Thyroid gland (tissue), 4 donors: ENCODE measurements around the gene VANGL1. TPM values are rescaled to one million over a fixed set of nuclear protein-coding genes. Genes with fewer than 3 reads are reported as not detected.

Experiments used
- DNase-seq, 2 donors: peaks; one replicate each; pipeline ENCODE4 v3.0.0-alpha.2; 2019
- H3K27ac ChIP-seq, 3 donors: fragments of 200-600 bp; sonication (generic); 1 replicate in 2 of 3; 2 replicates in 1 of 3; pipeline ENCODE4 v1.5.1; 2016 to 2019; ENCODE audit warnings: mild to moderate bottlenecking in 1 of 3, moderate library complexity in 1 of 3
- H3K27me3 ChIP-seq: fragments of 200-600 bp; sonication (generic); one replicate; pipeline ENCODE4 v1.5.1; 2019
- H3K36me3 ChIP-seq, 2 donors: fragments of 200-600 bp; sonication (generic); one replicate each; pipeline ENCODE4 v1.5.1; 2016 to 2019
- H3K4me1 ChIP-seq, 2 donors: fragments of 200-600 bp; sonication (generic); one replicate each; pipeline ENCODE4 v1.5.1; 2017 to 2019
- H3K4me3 ChIP-seq, 3 donors: fragments of 200-600 bp; sonication (generic); replicated peaks in 1 of 3; 1 replicate in 2 of 3; 2 replicates in 1 of 3; pipeline ENCODE4 v1.5.1; 2016; ENCODE audit warnings: mild to moderate bottlenecking in 1 of 3
- H3K9me3 ChIP-seq: fragments of 200-600 bp; sonication (generic); one replicate; pipeline ENCODE4 v1.5.1; 2017
- POLR2A ChIP-seq, 2 donors: fragments of 450-650 bp; IDR thresholded peaks; one replicate each; pipeline ENCODE4 v1.6.1; 2017; ENCODE audit warnings: antibody characterized with exemption in 2 of 2, mild to moderate bottlenecking in 2 of 2, moderate library complexity in 1 of 2
- WGBS, 2 donors: methylation state at CpG; one replicate each; pipeline ENCODE4 v1.1.5; 2017; 5-methylcytosine and 5-hydroxymethylcytosine counted together
- intact Hi-C: fragments of 100-400 bp; cut with DNase I; formaldehyde crosslinking; loops from one replicate; pipeline ENCODE4 v1.15.1; 2023
- total RNA-seq, 4 donors: library from RNA; depleted of rRNA; stranded (reverse); fragments of >200 nt; gene quantifications; one replicate each; pipeline ENCODE4 v1.2.3, GENCODE V29; 2016
- TF ChIP-seq, protein P1 (sequence below), 6 experiments: fragments of 200-600 bp in 3 of 6; fragments of 450-650 bp in 3 of 6; sonication (generic) in 3 of 6; IDR thresholded peaks; one replicate each; pipeline ENCODE4 v1.5.1; 2016 to 2019; ENCODE audit warnings: antibody characterized with exemption in 6 of 6, mild to moderate bottlenecking in 2 of 6, inconsistent platforms in 1 of 6, moderate library complexity in 1 of 6

Gene VANGL1
- total RNA-seq, 4 donors from 2014 or later, result 10.9 to 22.8 (median 14.8) TPM

DNA sequence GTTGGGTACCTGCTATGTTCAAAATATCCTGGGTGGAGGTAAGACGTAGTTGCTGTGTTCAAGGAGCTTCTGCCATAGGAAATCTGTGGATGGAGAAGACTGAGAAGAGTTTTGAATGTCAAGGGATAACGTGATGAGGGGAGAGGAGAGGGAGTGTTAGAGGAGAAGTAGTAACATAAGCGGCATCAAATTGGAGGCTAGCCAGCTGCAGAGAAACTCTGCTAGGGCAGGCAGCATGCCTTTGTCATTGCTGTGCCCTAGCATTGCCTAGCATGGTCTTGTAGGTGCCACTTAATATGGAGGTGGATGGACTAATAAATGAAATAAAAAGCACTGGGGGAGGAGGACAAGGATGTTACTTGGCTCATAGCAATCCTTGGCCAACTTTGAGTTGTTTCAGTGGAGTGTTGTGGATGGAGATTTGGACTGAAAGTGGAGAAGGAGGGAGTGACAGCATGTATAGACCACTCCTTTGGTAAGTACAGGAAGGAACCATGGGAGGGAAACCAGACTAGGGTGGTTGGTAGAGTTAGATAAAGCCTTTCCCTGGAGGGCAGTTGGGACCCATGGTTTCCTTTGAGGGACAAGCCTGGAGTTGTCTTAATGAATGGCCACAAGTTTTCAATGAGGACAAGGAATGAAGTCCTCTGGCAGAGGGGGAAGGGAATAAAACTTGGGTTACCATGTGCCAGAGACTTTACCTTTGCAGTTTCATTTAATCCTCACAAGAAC is 6.3 kb downstream of the VANGL1 start:
- no peak for DNase-seq
- 48 to 80% methylated on average over 3 of the region's 3 CpGs for WGBS, 2 donors
- intact Hi-C loops, result no loop called here
- no peaks in the 10 kb centered on the region for H3K9me3 ChIP-seq
- peaks cover 19 to 28% of the 10 kb centered on the region in 2 donors for H3K4me1 ChIP-seq
- no peaks in the 10 kb centered on the region for H3K27me3 ChIP-seq
- no peak overlapping the region for H3K4me3 ChIP-seq
- no peak overlapping the region for H3K27ac ChIP-seq
- TF ChIP-seq, protein P1, sequence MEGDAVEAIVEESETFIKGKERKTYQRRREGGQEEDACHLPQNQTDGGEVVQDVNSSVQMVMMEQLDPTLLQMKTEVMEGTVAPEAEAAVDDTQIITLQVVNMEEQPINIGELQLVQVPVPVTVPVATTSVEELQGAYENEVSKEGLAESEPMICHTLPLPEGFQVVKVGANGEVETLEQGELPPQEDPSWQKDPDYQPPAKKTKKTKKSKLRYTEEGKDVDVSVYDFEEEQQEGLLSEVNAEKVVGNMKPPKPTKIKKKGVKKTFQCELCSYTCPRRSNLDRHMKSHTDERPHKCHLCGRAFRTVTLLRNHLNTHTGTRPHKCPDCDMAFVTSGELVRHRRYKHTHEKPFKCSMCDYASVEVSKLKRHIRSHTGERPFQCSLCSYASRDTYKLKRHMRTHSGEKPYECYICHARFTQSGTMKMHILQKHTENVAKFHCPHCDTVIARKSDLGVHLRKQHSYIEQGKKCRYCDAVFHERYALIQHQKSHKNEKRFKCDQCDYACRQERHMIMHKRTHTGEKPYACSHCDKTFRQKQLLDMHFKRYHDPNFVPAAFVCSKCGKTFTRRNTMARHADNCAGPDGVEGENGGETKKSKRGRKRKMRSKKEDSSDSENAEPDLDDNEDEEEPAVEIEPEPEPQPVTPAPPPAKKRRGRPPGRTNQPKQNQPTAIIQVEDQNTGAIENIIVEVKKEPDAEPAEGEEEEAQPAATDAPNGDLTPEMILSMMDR (IDR thresholded peaks at IDR 0.05), result no peak
- TF ChIP-seq POLR2A (IDR thresholded peaks at IDR 0.05), result no peak
- H3K36me3 ChIP-seq, result no peaks in the 10 kb centered on the region

DNA sequence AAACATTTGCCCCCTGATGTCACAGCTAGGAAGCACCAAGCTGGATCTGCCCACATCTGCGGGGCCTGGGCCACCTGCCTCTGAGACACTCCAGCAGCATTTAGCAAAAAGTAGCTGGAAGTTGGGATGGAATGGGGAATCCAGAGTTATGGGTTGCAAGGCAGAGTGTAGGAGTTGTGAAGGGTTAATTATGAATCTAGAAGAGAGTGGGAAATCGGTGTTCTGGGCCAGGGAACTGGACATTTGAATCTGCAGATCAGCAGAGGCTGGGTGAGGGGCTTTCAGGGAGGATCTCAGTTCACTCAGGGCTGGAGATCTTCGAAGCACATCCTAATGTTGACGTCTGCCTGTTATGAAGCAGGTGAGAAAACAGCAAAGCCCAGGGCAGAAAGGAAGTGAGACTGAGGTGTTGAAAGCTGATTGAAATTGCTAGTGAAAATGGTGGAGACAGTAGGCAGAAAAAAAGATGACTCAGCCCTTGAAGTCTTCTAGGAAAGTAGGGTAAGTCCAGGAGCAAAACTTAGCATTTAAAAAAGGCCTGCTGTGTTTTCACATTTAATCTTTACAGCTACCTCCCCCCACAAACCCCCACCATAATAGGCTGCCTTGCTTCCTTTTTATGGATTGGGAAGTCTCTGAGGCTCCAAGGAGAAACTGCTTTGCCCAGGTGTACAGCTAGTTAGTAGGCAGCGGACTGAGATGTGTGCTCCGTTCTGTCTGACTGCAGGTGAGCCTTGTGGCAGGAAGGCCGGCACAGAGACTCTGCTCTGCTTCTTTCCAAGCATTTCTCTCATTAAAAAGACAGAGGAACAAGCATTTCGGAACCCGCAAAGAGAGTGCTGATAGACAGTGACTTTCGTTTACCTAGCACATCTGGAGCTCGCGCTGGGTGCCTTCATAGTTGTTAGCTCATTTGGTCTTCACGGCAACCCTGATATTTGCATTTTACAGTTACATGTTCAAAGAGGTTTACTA is 7.2 kb downstream of the VANGL1 start:
- Histone ChIP-seq H3K36me3 (no peaks in the 10 kb centered on the region), H3K9me3 (no peaks in the 10 kb centered on the region), H3K27me3 (no peaks in the 10 kb centered on the region), H3K4me1 (peaks cover 14 to 20% of the 10 kb centered on the region in 2 donors), H3K4me3 (no peak overlapping the region), H3K27ac (no peak overlapping the region)
- 80 to 86% methylated on average over 13 of the region's 13 CpGs for WGBS, 2 donors
- intact Hi-C loops, result no loop called here
- no peak for DNase-seq
- no peak for TF ChIP-seq POLR2A (IDR thresholded peaks at IDR 0.05)
- TF ChIP-seq, protein P1 (IDR thresholded peaks at IDR 0.05), result no peak

DNA sequence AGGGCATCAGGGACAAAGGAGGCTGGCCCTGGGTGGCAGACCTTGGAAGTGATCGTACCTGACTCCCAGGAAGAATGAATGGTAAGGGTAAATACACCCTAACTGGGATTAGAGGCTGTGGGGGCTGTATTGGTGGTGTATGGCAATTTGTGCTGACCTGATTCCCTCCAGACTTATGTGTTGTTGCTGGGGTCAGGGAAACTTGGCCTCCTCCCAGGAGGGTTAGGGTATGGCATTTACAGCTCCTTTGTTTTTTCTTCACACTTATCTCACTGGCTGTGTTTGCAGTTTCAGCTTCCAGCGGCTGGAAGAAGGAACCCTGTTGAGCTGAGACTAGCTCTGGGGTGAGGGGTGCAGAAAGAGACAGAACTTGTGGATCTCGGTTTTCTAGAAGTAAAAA is 8.2 kb downstream of the VANGL1 start:
- TF ChIP-seq, protein P1 (IDR thresholded peaks at IDR 0.05), result no peak
- TF ChIP-seq POLR2A (IDR thresholded peaks at IDR 0.05), result no peak
- Histone ChIP-seq H3K9me3 (no peaks in the 10 kb centered on the region), H3K27me3 (no peaks in the 10 kb centered on the region), H3K27ac (no peak overlapping the region), H3K36me3 (no peaks in the 10 kb centered on the region), H3K4me1 (peaks cover 12 to 17% of the 10 kb centered on the region in 2 donors), H3K4me3 (no peak overlapping the region)
- no peak for DNase-seq
- intact Hi-C loops, result no loop called here
- 41 to 56% methylated on average over 3 of the region's 3 CpGs for WGBS, 2 donors

DNA sequence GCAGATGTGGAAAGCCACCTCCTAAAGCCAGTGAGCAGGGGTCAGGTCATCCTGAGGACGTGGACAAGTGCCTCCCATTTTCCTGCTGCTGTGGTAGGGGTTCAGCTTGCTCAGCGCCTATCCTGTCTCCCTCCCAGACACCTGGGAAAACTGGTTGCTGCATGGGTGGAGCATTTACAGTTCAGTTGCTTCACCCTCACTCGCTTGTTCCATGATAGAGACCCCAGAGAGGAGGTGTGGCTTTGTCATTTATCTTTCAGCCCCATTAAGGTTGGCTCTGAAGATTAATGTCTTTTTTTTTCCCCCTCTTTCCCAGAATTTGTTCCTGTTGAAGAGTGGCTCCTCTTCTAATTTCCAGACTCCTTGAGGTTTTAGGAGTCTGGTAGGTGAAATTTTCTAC is 9.2 kb downstream of the VANGL1 start:
- peaks cover 12 to 13% of the 10 kb centered on the region in 2 donors for H3K4me1 ChIP-seq
- H3K9me3 ChIP-seq, result no peaks in the 10 kb centered on the region
- H3K27ac ChIP-seq, result no peak overlapping the region
- no peaks in the 10 kb centered on the region for H3K27me3 ChIP-seq
- TF ChIP-seq, protein P1 (IDR thresholded peaks at IDR 0.05), result no peak
- no peak for TF ChIP-seq POLR2A (IDR thresholded peaks at IDR 0.05)
- H3K4me3 ChIP-seq, result no peak overlapping the region
- WGBS, 2 donors, result 70 to 89% methylated on average over 3 of the region's 3 CpGs
- H3K36me3 ChIP-seq, result no peaks in the 10 kb centered on the region
- intact Hi-C loops, result no loop called here
- no peak for DNase-seq
